M059J (cell line): ENCODE measurements around the gene ZNF564. TPM values are rescaled to one million over a fixed set of nuclear protein-coding genes. Genes with fewer than 3 reads are reported as not detected.
"Not testable (repeated sequence)": the region's sequence is repeated elsewhere in the genome, so short reads cannot be mapped to it uniquely, and the experiment has no call there.

Source experiments
- DNase-seq: peaks from one replicate; pipeline ENCODE4 v3.0.0-alpha.2; 2012; ENCODE audit warnings: low read depth
- total RNA-seq: library from RNA; depleted of rRNA; stranded (reverse); fragments of >200 nt; shearing (Covaris generic); gene quantifications from 2 replicates; pipeline ENCODE4 v1.2.3, GENCODE V29; 2014; rRNA removed

Gene ZNF564
- total RNA-seq = 4.5 and 8.7 TPM in 2 replicates

GRCh38 chr19:12551060-12551832 lies at the start of gene ZNF564:
Gene ZNF564 (minus strand): TSS chr19:12551482. CDS start chr19:12551332, 150 bp downstream.
- DNase-seq = peak; percentile 99

GRCh38 chr19:12597594-12597993 lies 46.3 kb upstream of the ZNF564 start:
- no peak for DNase-seq

GRCh38 chr19:12596927-12597548 lies 45.8 kb upstream of the ZNF564 start:
- no peak for DNase-seq

- no peak for DNase-seq
Observed at GRCh38 chr19:12596485-12596884, 45.2 kb upstream of the ZNF564 start.

GRCh38 chr19:12581100-12581499 lies 29.8 kb upstream of the ZNF564 start:
- no peak for DNase-seq

- DNase-seq = peak; percentile 70
Observed at GRCh38 chr19:12580180-12580694, 29.0 kb upstream of the ZNF564 start.

- no peak for DNase-seq
Observed at GRCh38 chr19:12578641-12579040, 27.4 kb upstream of the ZNF564 start.

- DNase-seq = no peak
Observed at GRCh38 chr19:12574036-12574435, 22.8 kb upstream of the ZNF564 start.

- no peak for DNase-seq
Observed at GRCh38 chr19:12567951-12568350, 16.7 kb upstream of the ZNF564 start.

GRCh38 chr19:12566380-12566779 lies 15.1 kb upstream of the ZNF564 start:
- DNase-seq = not testable (repeated sequence)

- peak; percentile 79 for DNase-seq
Observed at GRCh38 chr19:12564016-12564664, 12.9 kb upstream of the ZNF564 start.

- DNase-seq = no peak
Observed at GRCh38 chr19:12555456-12555930, 4.2 kb upstream of the ZNF564 start.

- no peak for DNase-seq
Observed at GRCh38 chr19:12546903-12547302, 4.4 kb downstream of the ZNF564 start.

GRCh38 chr19:12546068-12546467 lies 5.2 kb downstream of the ZNF564 start:
- no peak for DNase-seq

- DNase-seq = no peak
Observed at GRCh38 chr19:12545267-12545666, 6.0 kb downstream of the ZNF564 start.

- no peak for DNase-seq
Observed at GRCh38 chr19:12544401-12544876, 6.8 kb downstream of the ZNF564 start.

- DNase-seq = no peak
Observed at GRCh38 chr19:12543855-12544254, 7.4 kb downstream of the ZNF564 start.

GRCh38 chr19:12527034-12527836 lies 24.0 kb downstream of the ZNF564 start:
- DNase-seq = peak; percentile 54

GRCh38 chr19:12526542-12526941 lies 24.7 kb downstream of the ZNF564 start:
- DNase-seq = no peak

- DNase-seq = no peak
Observed at GRCh38 chr19:12521996-12522395, 29.3 kb downstream of the ZNF564 start.

- DNase-seq = no peak
Observed at GRCh38 chr19:12513531-12514061, 37.7 kb downstream of the ZNF564 start.
